ENCODE data around the gene MORC2. TPM values are rescaled to one million over a fixed set of nuclear protein-coding genes. Genes with fewer than 3 reads are reported as not detected.

MORC2 gene
- total and polyA plus RNA-seq, 2 of the 13 experiments (the other 11 are each of a cell fraction or from before 2014, with no cell fraction given): 11.9 to 18.3 TPM

DNA sequence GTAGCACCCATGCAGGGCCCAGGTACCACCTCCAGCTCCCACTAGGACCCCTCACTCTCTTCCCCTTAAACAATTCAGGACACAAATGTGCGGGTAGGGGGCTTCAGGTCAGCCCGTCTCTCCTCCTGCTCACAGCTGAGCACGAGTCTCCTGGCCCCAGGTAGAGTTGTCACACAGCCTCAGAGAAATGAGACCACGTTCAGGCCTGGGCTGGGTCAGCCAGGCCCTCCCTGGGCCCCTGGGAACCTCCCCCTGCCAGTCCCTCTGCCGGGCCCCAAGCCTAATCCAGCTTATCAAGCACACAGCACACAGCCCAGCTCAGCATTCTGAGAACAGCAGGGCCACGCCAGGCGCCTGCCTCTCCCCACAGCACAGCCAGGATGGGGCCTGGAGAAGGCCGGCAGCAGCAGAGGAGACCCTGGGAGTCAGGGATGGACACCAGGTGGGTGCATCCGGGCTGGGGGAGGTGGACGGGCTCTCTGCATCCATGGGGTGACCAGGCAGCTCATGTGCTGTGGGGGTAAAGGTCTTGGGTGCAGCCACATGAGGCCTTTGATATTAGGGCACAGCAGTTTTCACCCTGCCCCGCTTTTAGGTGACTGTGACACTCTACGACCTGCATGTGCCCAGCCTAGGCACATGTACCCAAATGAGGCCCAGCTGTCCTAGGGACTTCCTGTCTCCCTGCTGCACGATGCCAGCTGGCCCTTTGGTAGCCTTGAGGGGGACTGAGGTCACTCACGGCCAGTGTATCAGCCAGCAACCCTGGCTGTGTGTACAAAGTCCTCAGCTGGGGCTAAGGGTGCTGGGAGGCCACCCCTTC lies 87.0 kb downstream of the MORC2 start (continued):
- TF ChIP-seq, protein P1, sequence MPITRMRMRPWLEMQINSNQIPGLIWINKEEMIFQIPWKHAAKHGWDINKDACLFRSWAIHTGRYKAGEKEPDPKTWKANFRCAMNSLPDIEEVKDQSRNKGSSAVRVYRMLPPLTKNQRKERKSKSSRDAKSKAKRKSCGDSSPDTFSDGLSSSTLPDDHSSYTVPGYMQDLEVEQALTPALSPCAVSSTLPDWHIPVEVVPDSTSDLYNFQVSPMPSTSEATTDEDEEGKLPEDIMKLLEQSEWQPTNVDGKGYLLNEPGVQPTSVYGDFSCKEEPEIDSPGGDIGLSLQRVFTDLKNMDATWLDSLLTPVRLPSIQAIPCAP (CRISPR knock-in tag; IDR thresholded peaks at IDR 0.05; ENCODE audit: low read depth): no peak
- TF ChIP-seq ZNF556 (CRISPR knock-in tag; IDR thresholded peaks at IDR 0.05; ENCODE audit: borderline replicate concordance): no peak
- peak; percentile 65 for TF ChIP-seq FOXA3 (CRISPR knock-in tag; IDR thresholded peaks at IDR 0.05)
- TF ChIP-seq ZSCAN30 (CRISPR knock-in tag; IDR thresholded peaks at IDR 0.05): no peak
- no peak for TF ChIP-seq ZNF616 (CRISPR knock-in tag; IDR thresholded peaks at IDR 0.05; ENCODE audit: low read depth)
- no peak for TF ChIP-seq PCBP1 (IDR thresholded peaks at IDR 0.05; ENCODE audit: borderline replicate concordance, low read depth, low read length)
- TF ChIP-seq CEBPB (IDR thresholded peaks at IDR 0.05; ENCODE audit: borderline replicate concordance, low read depth, low read length): no peak
- TF ChIP-seq, protein P2, sequence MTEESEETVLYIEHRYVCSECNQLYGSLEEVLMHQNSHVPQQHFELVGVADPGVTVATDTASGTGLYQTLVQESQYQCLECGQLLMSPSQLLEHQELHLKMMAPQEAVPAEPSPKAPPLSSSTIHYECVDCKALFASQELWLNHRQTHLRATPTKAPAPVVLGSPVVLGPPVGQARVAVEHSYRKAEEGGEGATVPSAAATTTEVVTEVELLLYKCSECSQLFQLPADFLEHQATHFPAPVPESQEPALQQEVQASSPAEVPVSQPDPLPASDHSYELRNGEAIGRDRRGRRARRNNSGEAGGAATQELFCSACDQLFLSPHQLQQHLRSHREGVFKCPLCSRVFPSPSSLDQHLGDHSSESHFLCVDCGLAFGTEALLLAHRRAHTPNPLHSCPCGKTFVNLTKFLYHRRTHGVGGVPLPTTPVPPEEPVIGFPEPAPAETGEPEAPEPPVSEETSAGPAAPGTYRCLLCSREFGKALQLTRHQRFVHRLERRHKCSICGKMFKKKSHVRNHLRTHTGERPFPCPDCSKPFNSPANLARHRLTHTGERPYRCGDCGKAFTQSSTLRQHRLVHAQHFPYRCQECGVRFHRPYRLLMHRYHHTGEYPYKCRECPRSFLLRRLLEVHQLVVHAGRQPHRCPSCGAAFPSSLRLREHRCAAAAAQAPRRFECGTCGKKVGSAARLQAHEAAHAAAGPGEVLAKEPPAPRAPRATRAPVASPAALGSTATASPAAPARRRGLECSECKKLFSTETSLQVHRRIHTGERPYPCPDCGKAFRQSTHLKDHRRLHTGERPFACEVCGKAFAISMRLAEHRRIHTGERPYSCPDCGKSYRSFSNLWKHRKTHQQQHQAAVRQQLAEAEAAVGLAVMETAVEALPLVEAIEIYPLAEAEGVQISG (CRISPR knock-in tag; IDR thresholded peaks at IDR 0.05): peak; percentile 14; the same call in 1 of the 2 replicates
- 0 out of 2 replicates have a peak, but pooled peaks have one; percentile 18 for TF ChIP-seq ZNF629 (CRISPR knock-in tag; conservative IDR thresholded peaks at IDR 0.05)
- TF ChIP-seq, protein P3, sequence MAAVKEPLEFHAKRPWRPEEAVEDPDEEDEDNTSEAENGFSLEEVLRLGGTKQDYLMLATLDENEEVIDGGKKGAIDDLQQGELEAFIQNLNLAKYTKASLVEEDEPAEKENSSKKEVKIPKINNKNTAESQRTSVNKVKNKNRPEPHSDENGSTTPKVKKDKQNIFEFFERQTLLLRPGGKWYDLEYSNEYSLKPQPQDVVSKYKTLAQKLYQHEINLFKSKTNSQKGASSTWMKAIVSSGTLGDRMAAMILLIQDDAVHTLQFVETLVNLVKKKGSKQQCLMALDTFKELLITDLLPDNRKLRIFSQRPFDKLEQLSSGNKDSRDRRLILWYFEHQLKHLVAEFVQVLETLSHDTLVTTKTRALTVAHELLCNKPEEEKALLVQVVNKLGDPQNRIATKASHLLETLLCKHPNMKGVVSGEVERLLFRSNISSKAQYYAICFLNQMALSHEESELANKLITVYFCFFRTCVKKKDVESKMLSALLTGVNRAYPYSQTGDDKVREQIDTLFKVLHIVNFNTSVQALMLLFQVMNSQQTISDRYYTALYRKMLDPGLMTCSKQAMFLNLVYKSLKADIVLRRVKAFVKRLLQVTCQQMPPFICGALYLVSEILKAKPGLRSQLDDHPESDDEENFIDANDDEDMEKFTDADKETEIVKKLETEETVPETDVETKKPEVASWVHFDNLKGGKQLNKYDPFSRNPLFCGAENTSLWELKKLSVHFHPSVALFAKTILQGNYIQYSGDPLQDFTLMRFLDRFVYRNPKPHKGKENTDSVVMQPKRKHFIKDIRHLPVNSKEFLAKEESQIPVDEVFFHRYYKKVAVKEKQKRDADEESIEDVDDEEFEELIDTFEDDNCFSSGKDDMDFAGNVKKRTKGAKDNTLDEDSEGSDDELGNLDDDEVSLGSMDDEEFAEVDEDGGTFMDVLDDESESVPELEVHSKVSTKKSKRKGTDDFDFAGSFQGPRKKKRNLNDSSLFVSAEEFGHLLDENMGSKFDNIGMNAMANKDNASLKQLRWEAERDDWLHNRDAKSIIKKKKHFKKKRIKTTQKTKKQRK (IDR thresholded peaks at IDR 0.05; ENCODE audit: low read length): no peak
- TF ChIP-seq ZMYM4 (CRISPR knock-in tag; IDR thresholded peaks at IDR 0.05): no peak
- TF ChIP-seq ZNF251 (CRISPR knock-in tag; IDR thresholded peaks at IDR 0.05): no peak
- TF ChIP-seq FOXA1 (IDR thresholded peaks at IDR 0.05): no peak
- TF ChIP-seq FOXA1 (CRISPR knock-in tag; IDR thresholded peaks at IDR 0.05): peak; percentile 78
- no peak for TF ChIP-seq MAFG (CRISPR knock-in tag; IDR thresholded peaks at IDR 0.05)
- TF ChIP-seq, protein P4, sequence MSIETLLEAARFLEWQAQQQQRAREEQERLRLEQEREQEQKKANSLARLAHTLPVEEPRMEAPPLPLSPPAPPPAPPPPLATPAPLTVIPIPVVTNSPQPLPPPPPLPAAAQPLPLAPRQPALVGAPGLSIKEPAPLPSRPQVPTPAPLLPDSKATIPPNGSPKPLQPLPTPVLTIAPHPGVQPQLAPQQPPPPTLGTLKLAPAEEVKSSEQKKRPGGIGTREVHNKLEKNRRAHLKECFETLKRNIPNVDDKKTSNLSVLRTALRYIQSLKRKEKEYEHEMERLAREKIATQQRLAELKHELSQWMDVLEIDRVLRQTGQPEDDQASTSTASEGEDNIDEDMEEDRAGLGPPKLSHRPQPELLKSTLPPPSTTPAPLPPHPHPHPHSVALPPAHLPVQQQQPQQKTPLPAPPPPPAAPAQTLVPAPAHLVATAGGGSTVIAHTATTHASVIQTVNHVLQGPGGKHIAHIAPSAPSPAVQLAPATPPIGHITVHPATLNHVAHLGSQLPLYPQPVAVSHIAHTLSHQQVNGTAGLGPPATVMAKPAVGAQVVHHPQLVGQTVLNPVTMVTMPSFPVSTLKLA (IDR thresholded peaks at IDR 0.05): no peak
- TF ChIP-seq, protein P5, sequence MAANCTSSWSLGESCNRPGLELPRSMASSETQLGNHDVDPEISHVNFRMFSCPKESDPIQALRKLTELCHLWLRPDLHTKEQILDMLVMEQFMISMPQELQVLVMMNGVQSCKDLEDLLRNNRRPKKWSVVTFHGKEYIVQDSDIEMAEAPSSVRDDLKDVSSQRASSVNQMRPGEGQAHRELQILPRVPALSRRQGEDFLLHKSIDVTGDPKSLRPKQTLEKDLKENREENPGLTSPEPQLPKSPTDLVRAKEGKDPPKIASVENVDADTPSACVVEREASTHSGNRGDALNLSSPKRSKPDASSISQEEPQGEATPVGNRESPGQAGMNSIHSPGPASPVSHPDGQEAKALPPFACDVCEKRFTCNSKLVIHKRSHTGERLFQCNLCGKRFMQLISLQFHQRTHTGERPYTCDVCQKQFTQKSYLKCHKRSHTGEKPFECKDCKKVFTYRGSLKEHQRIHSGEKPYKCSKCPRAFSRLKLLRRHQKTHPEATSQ (CRISPR knock-in tag; IDR thresholded peaks at IDR 0.05; ENCODE audit: borderline replicate concordance): no peak
- no peak for TF ChIP-seq ZFP62 (CRISPR knock-in tag; IDR thresholded peaks at IDR 0.05)

Data from HepG2 (cell line).